Cardiac muscle cell (in vitro differentiated cells and primary cell): ENCODE measurements around the gene TXNRD2. TPM values are rescaled to one million over a fixed set of nuclear protein-coding genes. Genes with fewer than 3 reads are reported as not detected.

Experiments
- DNase-seq, 2 donors: peaks; one replicate each; pipeline versions ENCODE4 v3.0.0 to v3.0.0-alpha.2; 2010 to 2017; ENCODE audit warnings: low read depth in 1 of 2, low spot score in 1 of 2
- H3K27ac ChIP-seq: fragments of 200-600 bp; sonication (generic); 2 replicates; pipeline ENCODE4 v1.5.1; 2016
- H3K27me3 ChIP-seq: fragments of 200-600 bp; sonication (generic); 2 replicates; pipeline ENCODE4 v1.6.0; 2016; ENCODE audit warnings: control low read depth
- H3K36me3 ChIP-seq: fragments of 200-600 bp; sonication (generic); 2 replicates; pipeline ENCODE4 v1.5.1; 2016; ENCODE audit warnings: control low read depth
- H3K4me1 ChIP-seq: fragments of 200-600 bp; sonication (generic); 2 replicates; pipeline ENCODE4 v1.8.1; 2017; ENCODE audit warnings: low read depth, mild to moderate bottlenecking, mixed run types
- H3K4me3 ChIP-seq: fragments of 200-600 bp; sonication (generic); 2 replicates; pipeline ENCODE4 v1.5.1; 2016; ENCODE audit warnings: mild to moderate bottlenecking
- H3K9me3 ChIP-seq: fragments of 200-600 bp; sonication (generic); 2 replicates; pipeline ENCODE4 v1.5.1; 2017; ENCODE audit warnings: low read depth, mild to moderate bottlenecking, control low read depth
- CTCF ChIP-seq: IDR thresholded peaks from 2 replicates; pipeline ENCODE4 v1.5.1; 2012; ENCODE audit warnings: low read depth, mild to moderate bottlenecking, low read length
- polyA plus RNA-seq: library from polyadenylated mRNA; unstranded; fragments of >200 nt; fragmentation: Nextera tagmentation; extraction: Ambion mirVana; gene quantifications from 2 replicates; pipeline ENCODE4 v1.2.1, GENCODE V29; 2016
- total RNA-seq: library from RNA; depleted of rRNA; stranded (reverse); fragments of >200 nt; gene quantifications from 2 replicates; pipeline ENCODE4 v1.2.3, GENCODE V29; 2016

The TXNRD2 gene
- total and polyA plus RNA-seq, 2 experiments from 2014 or later: 15.6 to 21.2 TPM

DNA sequence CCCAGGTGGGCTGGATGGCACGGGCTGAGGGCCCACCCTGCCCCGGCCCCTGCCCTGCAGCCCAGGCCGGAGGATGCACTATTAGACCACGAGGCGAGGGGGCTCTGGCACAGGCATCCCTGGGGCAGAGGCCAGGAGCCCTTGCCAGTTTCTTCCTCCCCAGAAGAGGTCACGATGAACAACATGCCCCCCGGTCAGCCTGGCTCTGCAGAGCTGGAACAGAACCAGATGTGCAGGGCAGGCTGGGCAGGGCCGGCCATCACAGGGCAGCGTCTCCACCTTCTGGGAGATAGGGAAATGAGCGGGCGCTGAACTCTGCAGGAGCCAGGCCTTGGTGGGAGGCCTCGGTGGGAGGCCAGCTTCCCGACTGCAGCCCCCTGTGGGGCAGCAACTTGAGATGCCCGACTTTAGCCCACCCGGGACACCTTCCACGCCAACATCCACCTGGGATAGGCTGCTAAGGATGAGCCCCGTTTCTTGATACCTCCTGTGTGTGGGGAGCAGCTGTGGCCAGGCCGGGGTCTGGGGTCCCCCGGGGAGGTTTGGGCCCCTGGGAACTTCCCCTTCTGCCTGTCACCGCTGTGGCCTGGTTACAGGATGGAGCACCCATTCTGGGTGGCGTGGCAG lies 65.2 kb downstream of the TXNRD2 start:
- no peak for DNase-seq
- TF ChIP-seq CTCF: no peak
- Histone ChIP-seq H3K4me3 (no peak overlapping the region), H3K27ac (no peak overlapping the region), H3K9me3 (no peaks in the 10 kb centered on the region), H3K27me3 (no peaks in the 10 kb centered on the region), H3K4me1 (peaks cover 15% of the 10 kb centered on the region), H3K36me3 (no peaks in the 10 kb centered on the region)

DNA sequence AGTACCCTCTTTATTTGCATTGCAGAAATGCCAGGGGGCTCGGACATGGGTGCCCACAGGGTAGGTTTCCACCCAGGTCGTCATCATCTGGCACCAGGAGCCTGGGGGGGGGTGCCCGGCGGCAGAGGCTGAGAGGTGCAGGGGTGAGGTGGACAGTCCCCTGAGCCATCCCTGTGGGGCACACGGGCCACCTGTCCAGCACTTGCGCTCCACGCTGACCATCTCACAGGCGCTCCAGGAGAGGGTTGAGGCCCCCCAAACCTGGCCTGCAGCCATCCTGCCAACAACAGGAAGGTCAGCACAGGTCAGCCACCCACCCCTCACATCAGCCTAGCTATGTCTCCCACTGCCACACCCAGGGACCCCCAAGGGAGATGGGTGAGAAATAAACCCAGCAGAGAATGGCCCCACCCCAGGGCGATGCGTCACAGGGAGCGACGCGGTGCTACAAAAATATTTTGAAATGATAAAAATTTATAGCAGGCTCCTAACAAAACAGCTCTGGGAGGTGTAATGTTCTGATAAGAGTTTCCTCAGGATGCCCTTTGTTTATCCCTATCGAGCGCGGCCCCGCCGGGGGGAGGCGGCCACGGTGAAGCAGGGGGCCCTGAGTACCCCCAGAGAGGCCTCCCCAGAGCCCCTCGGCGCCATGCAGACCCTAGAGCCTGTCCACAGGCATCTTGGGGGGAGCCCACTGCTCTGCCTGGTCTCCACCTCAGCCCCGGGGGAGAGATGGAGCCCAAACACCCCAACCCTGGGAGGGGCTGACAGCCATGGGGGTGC lies 65.9 kb downstream of the TXNRD2 start:
- Histone ChIP-seq H3K4me1 (peaks cover 15% of the 10 kb centered on the region), H3K4me3 (no peak overlapping the region), H3K27ac (peak overlapping the region; percentile 67), H3K9me3 (no peaks in the 10 kb centered on the region), H3K36me3 (no peaks in the 10 kb centered on the region), H3K27me3 (no peaks in the 10 kb centered on the region)
- no peak for TF ChIP-seq CTCF
- DNase-seq: peak in 1 of 2 donors; percentile 56

DNA sequence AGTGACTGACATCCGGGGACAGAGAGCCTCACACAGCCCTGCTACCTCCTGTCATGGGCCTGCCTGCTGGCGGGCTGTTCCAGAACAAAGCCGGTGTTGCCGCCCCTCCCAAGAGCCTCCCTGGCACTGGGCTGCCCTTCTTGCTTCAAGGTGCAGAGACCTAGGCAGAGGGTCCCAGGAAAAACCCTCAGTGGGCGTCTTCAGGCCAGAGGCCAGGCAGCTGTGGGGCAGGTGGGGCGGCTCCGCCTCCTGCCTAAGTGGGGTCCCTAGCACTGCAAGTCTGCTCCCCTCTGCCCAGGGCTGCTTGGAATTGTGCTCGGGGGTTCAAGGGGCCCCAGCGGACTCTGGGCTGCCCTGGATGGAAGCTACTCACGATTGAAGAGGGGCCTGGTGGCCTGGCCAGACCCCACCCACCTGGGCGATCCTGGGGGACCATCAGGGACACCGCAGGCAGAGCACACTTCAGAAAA lies 66.5 kb downstream of the TXNRD2 start:
- no peaks in the 10 kb centered on the region for H3K27me3 ChIP-seq
- H3K9me3 ChIP-seq: no peaks in the 10 kb centered on the region
- no peak for TF ChIP-seq CTCF
- H3K36me3 ChIP-seq: no peaks in the 10 kb centered on the region
- H3K4me1 ChIP-seq: peaks cover 15% of the 10 kb centered on the region
- peak overlapping the region; percentile 67 for H3K27ac ChIP-seq
- no peak for DNase-seq
- H3K4me3 ChIP-seq: no peak overlapping the region

- Histone ChIP-seq H3K4me3 (no peak overlapping the region), H3K9me3 (no peaks in the 10 kb centered on the region), H3K36me3 (no peaks in the 10 kb centered on the region), H3K4me1 (peaks cover 15% of the 10 kb centered on the region), H3K27ac (peak overlapping the region; percentile 67), H3K27me3 (no peaks in the 10 kb centered on the region)
- TF ChIP-seq CTCF: no peak
- DNase-seq: peak in 1 of 2 donors; percentile 87
These were observed 67.1 kb downstream of the TXNRD2 start for GRCh38 chr22:19874307-19875060.

- DNase-seq: no peak
- Histone ChIP-seq H3K4me1 (peaks cover 15% of the 10 kb centered on the region), H3K27ac (peak overlapping the region; percentile 67), H3K9me3 (no peaks in the 10 kb centered on the region), H3K4me3 (no peak overlapping the region), H3K36me3 (no peaks in the 10 kb centered on the region), H3K27me3 (no peaks in the 10 kb centered on the region)
- no peak for TF ChIP-seq CTCF
These were observed 67.7 kb downstream of the TXNRD2 start for GRCh38 chr22:19873960-19874306.
